ENCODE measurements around the gene OR2W3.

The OR2W3 gene

GRCh38 chr1:247895163-247895637 is at the start of gene OR2W3:
OR2W3 (plus strand) TSS chr1:247895587; CDS start chr1:247895587, 0 bp downstream.
- no peak for DNase-seq

- no peak for DNase-seq
Measured at GRCh38 chr1:247845693-247846017, 49.7 kb upstream of the OR2W3 start.

GRCh38 chr1:247848346-247848745 is 47.0 kb upstream of the OR2W3 start:
- no peak for DNase-seq

- DNase-seq: no peak
Measured at GRCh38 chr1:247849616-247850015, 45.8 kb upstream of the OR2W3 start.

GRCh38 chr1:247854899-247855545 is 40.4 kb upstream of the OR2W3 start:
- DNase-seq: no peak

- DNase-seq: no peak
Measured at GRCh38 chr1:247855911-247856310, 39.5 kb upstream of the OR2W3 start.

GRCh38 chr1:247857069-247857984 is 38.1 kb upstream of the OR2W3 start, which contains the start of gene TRIM58:
TRIM58 (plus strand) TSS chr1:247857187; CDS start chr1:247857247, 60 bp downstream.
- no peak for DNase-seq

GRCh38 chr1:247857985-247858619 is 37.3 kb upstream of the OR2W3 start:
- DNase-seq: no peak

- no peak for DNase-seq
Measured at GRCh38 chr1:247862756-247863155, 32.6 kb upstream of the OR2W3 start.

- no peak for DNase-seq
Measured at GRCh38 chr1:247864644-247865043, 30.7 kb upstream of the OR2W3 start.

- no peak for DNase-seq
Measured at GRCh38 chr1:247865416-247865815, 30.0 kb upstream of the OR2W3 start.

GRCh38 chr1:247883346-247883745 is 12.0 kb upstream of the OR2W3 start:
- no peak for DNase-seq

- no peak for DNase-seq
Measured at GRCh38 chr1:247884797-247885413, 10.5 kb upstream of the OR2W3 start.

- DNase-seq: no peak
Measured at GRCh38 chr1:247895976-247896375, 589 bp downstream of the OR2W3 start.

- no peak for DNase-seq
Measured at GRCh38 chr1:247904122-247904521, 8.7 kb downstream of the OR2W3 start.

GRCh38 chr1:247905181-247905580 is 9.8 kb downstream of the OR2W3 start:
- no peak for DNase-seq

- no peak for DNase-seq
Measured at GRCh38 chr1:247905910-247906503, 10.6 kb downstream of the OR2W3 start.

GRCh38 chr1:247906504-247907047 is 11.2 kb downstream of the OR2W3 start:
- DNase-seq: peak; percentile 26

- DNase-seq: no peak
Measured at GRCh38 chr1:247908766-247909165, 13.4 kb downstream of the OR2W3 start.

GRCh38 chr1:247913786-247914185 is 18.4 kb downstream of the OR2W3 start:
- no peak for DNase-seq

GRCh38 chr1:247914941-247915662 is 19.7 kb downstream of the OR2W3 start:
- DNase-seq: no peak

- DNase-seq: no peak
Measured at GRCh38 chr1:247919952-247920351, 24.6 kb downstream of the OR2W3 start, which contains the start of gene OR2T8. OR2T8 (plus strand) TSS chr1:247920252; CDS start chr1:247921018, 766 bp downstream.

Measured in CD4-positive, alpha-beta T cell treated with Interleukin-10 for 1 hour (primary cell).